ENCODE results near the gene CADM4.
A peak's percentile ranks its signal among the peaks of the same experiment; 100 is the strongest.

CADM4 gene

DNA sequence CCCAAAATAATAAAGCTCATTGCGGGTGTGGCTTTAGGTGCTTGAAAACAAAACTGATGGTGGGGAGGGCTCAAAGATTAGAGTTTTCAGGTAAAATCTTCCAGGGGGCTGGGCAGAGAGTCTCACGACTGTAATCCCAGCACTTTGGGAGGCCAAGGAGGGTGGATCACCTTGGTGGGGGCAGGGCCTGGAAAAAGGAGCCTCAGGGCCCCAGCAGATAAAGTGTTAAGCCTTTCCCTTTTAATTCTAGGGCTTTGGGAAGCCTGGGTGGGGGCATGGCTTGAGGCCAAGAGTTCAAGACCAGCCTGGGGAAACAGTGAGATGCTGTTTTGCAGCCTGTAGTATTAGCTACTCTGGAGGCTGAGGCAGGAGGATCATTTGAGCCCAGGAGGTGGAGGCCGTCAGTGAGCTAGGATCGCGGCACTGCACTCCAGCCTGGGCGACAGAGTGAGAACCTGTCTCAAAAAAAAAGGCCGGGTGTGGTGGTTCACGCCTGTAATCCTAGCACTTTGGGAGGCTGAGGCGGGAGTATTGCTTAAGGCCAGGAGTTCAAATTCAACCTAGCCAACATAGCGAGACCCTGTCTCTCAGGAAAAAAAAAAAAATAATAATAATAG is 45.5 kb downstream of the CADM4 start:
- Histone ChIP-seq H3K9ac (ENCODE audit: low read length) (no peak overlapping the region), H3K27me3 (ENCODE audit: insufficient read depth, low read length) (no peaks in the 10 kb centered on the region), H3K23ac (ENCODE audit: low read length) (no peak overlapping the region), H3K14ac (ENCODE audit: low read length) (no peak overlapping the region), H3K4me3 (ENCODE audit: low read depth, low read length) (no peak overlapping the region), H4K12ac (ENCODE audit: low read depth, low read length) (no peak overlapping the region), H2BK5ac (ENCODE audit: low read depth, low read length, poor library complexity) (no peak overlapping the region), H3K18ac (ENCODE audit: low read length) (no peak overlapping the region), H2BK120ac (ENCODE audit: insufficient read depth, low read length, poor library complexity) (no peak overlapping the region), H3K27ac (ENCODE audit: low read depth, low read length) (no peak overlapping the region), H3K79me1 (ENCODE audit: low read length) (peaks cover 13% of the 10 kb centered on the region), H2AFZ (ENCODE audit: insufficient read depth, low read length, poor library complexity) (no peak overlapping the region), H3K36me3 (ENCODE audit: control insufficient read depth in 1 of 2, insufficient read depth in 2 of 2, low read length in 2 of 2) (peaks cover 45 to 56% of the 10 kb centered on the region in 2 experiments), H3K79me2 (ENCODE audit: control insufficient read depth, insufficient read depth, low read length, poor library complexity) (peaks cover 9% of the 10 kb centered on the region), H3K4me1 (ENCODE audit: control insufficient read depth in 1 of 2, insufficient read depth in 2 of 2, low read length in 2 of 2) (peaks cover 9 to 12% of the 10 kb centered on the region in 2 experiments), H4K91ac (ENCODE audit: low read depth, low read length) (no peak overlapping the region), H4K8ac (ENCODE audit: low read depth, low read length) (no peak overlapping the region), H2BK12ac (ENCODE audit: low read length) (no peak overlapping the region), H3K4me2 (ENCODE audit: low read length) (peak overlapping the region; percentile 84), H2AK5ac (ENCODE audit: low read length) (no peak overlapping the region), H3K4ac (ENCODE audit: low read depth, low read length) (peak overlapping the region; percentile 43), H3K9me3 (ENCODE audit: insufficient read depth, low read depth, low read length) (peaks cover 3% of the 10 kb centered on the region)
- no peak for DNase-seq
- no CpG with 5 or more reads among the region's 10 CpGs for WGBS (ENCODE audit: extremely low coverage, insufficient coverage, insufficient read length)

DNA sequence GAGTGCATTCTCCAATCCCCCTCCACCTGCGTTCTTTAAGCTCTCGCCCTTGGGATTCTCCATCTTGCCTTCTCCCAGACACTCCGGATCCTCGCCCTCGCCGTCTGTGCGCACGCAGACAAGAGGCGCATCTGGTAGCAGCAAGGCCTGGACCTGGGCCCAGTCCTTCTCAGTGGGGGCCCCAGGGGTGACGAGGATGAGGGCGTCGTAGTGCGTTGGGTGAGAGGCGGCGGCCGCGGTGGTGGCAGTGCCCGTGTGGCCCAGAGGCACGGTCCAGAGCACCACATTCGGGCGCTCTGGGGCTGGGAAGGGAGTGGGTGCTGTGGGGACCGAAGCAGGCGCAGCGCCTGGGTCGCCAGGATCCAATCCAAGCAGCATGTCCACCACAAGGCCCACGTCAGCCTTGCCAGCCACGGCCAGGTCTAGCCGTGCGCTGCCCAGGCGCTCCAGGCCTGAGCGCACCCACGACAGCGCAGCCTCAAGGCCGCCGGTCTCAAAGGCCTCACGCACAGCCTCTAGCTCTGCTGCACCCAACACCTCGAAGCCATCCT is 46.8 kb downstream of the CADM4 start:
- Histone ChIP-seq H3K23ac (ENCODE audit: low read length) (no peak overlapping the region), H3K9me3 (ENCODE audit: insufficient read depth, low read depth, low read length) (peaks cover 3% of the 10 kb centered on the region), H3K36me3 (ENCODE audit: control insufficient read depth in 1 of 2, insufficient read depth in 2 of 2, low read length in 2 of 2) (peaks cover 37 to 51% of the 10 kb centered on the region in 2 experiments), H3K9ac (ENCODE audit: low read length) (no peak overlapping the region), H3K4ac (ENCODE audit: low read depth, low read length) (no peak overlapping the region), H3K4me2 (ENCODE audit: low read length) (no peak overlapping the region), H3K27me3 (ENCODE audit: insufficient read depth, low read length) (no peaks in the 10 kb centered on the region), H3K27ac (ENCODE audit: low read depth, low read length) (no peak overlapping the region), H4K91ac (ENCODE audit: low read depth, low read length) (no peak overlapping the region), H3K18ac (ENCODE audit: low read length) (no peak overlapping the region), H3K79me2 (ENCODE audit: control insufficient read depth, insufficient read depth, low read length, poor library complexity) (peaks cover 9% of the 10 kb centered on the region), H2BK12ac (ENCODE audit: low read length) (no peak overlapping the region), H3K79me1 (ENCODE audit: low read length) (peaks cover 13% of the 10 kb centered on the region), H2AK5ac (ENCODE audit: low read length) (no peak overlapping the region), H2AFZ (ENCODE audit: insufficient read depth, low read length, poor library complexity) (no peak overlapping the region), H3K4me1 (ENCODE audit: control insufficient read depth in 1 of 2, insufficient read depth in 2 of 2, low read length in 2 of 2) (peaks cover 9 to 12% of the 10 kb centered on the region in 2 experiments), H4K12ac (ENCODE audit: low read depth, low read length) (no peak overlapping the region), H2BK120ac (ENCODE audit: insufficient read depth, low read length, poor library complexity) (no peak overlapping the region), H3K14ac (ENCODE audit: low read length) (no peak overlapping the region), H2BK5ac (ENCODE audit: low read depth, low read length, poor library complexity) (no peak overlapping the region), H3K4me3 (ENCODE audit: low read depth, low read length) (no peak overlapping the region), H4K8ac (ENCODE audit: low read depth, low read length) (no peak overlapping the region)
- DNase-seq: no peak
- WGBS (ENCODE audit: extremely low coverage, insufficient coverage, insufficient read length): no CpG with 5 or more reads among the region's 37 CpGs

DNA sequence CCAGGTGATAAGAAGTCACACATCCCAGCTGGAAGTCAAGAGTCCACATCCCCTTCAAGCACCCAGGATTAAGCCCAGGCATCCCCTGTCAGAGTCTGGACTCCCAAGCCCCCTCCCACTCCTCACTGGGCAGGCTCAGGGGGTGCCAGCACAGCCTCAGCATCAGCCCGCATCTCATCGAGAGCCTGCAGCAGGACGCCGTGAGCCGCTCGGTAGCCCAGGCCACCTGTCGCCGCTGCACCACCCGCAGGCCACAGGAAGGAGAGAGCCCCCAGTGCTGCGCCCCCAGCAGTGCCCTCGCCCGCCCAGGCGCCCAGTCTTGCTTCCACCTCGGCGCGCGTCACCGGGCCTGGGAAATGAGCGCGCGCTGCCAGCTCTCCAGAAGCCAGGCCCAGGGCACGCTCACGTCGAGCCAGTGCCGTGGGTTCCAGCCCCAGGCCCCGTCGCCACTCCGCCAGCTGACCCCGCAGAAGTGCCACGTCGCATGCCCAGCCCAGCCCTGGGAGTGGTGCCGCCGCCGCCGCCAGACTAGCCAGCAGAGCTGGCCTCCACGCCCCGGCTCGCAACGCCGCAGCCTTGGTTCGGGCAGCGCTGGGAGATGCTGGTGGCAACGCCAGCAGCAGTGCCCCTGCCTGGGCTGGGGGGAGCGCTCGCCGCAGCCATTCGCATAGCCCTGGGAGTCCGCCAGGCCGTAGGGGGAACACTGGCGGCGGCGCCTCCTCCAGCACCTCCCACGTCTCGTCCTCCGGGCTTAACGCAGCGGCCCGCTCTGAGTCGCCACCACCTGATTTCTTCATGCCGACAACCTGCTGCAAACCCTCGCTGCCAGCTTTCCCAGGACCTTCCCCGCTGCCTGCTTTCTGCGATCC is 47.5 kb downstream of the CADM4 start:
- Histone ChIP-seq H3K36me3 (ENCODE audit: control insufficient read depth in 1 of 2, insufficient read depth in 2 of 2, low read length in 2 of 2) (peaks cover 37 to 51% of the 10 kb centered on the region in 2 experiments), H3K18ac (ENCODE audit: low read length) (no peak overlapping the region), H3K4me2 (ENCODE audit: low read length) (no peak overlapping the region), H3K4me1 (ENCODE audit: control insufficient read depth in 1 of 2, insufficient read depth in 2 of 2, low read length in 2 of 2) (peaks cover 6 to 7% of the 10 kb centered on the region in 2 experiments), H3K23ac (ENCODE audit: low read length) (no peak overlapping the region), H3K4ac (ENCODE audit: low read depth, low read length) (no peak overlapping the region), H2BK120ac (ENCODE audit: insufficient read depth, low read length, poor library complexity) (no peak overlapping the region), H3K4me3 (ENCODE audit: low read depth, low read length) (no peak overlapping the region), H3K9me3 (ENCODE audit: insufficient read depth, low read depth, low read length) (peaks cover 3% of the 10 kb centered on the region), H2AFZ (ENCODE audit: insufficient read depth, low read length, poor library complexity) (no peak overlapping the region), H2BK12ac (ENCODE audit: low read length) (no peak overlapping the region), H3K14ac (ENCODE audit: low read length) (no peak overlapping the region), H3K9ac (ENCODE audit: low read length) (no peak overlapping the region), H3K27me3 (ENCODE audit: insufficient read depth, low read length) (no peaks in the 10 kb centered on the region), H4K12ac (ENCODE audit: low read depth, low read length) (no peak overlapping the region), H3K27ac (ENCODE audit: low read depth, low read length) (no peak overlapping the region), H2AK5ac (ENCODE audit: low read length) (no peak overlapping the region), H4K91ac (ENCODE audit: low read depth, low read length) (no peak overlapping the region), H4K8ac (ENCODE audit: low read depth, low read length) (no peak overlapping the region), H3K79me1 (ENCODE audit: low read length) (peaks cover 13% of the 10 kb centered on the region), H3K79me2 (ENCODE audit: control insufficient read depth, insufficient read depth, low read length, poor library complexity) (peaks cover 9% of the 10 kb centered on the region), H2BK5ac (ENCODE audit: low read depth, low read length, poor library complexity) (no peak overlapping the region)
- DNase-seq: no peak
- no CpG with 5 or more reads among the region's 63 CpGs for WGBS (ENCODE audit: extremely low coverage, insufficient coverage, insufficient read length)

GRCh38 chr19:43589678-43590077 is 50.0 kb downstream of the CADM4 start:
- Histone ChIP-seq H4K8ac (ENCODE audit: low read depth, low read length) (no peak overlapping the region), H3K4me2 (ENCODE audit: low read length) (no peak overlapping the region), H3K4me3 (ENCODE audit: low read depth, low read length) (no peak overlapping the region), H3K4me1 (ENCODE audit: control insufficient read depth in 1 of 2, insufficient read depth in 2 of 2, low read length in 2 of 2) (peaks cover 0 to 1% of the 10 kb centered on the region in 2 experiments), H3K9ac (ENCODE audit: low read length) (no peak overlapping the region), H3K18ac (ENCODE audit: low read length) (no peak overlapping the region), H3K23ac (ENCODE audit: low read length) (no peak overlapping the region), H4K91ac (ENCODE audit: low read depth, low read length) (no peak overlapping the region), H2BK12ac (ENCODE audit: low read length) (no peak overlapping the region), H3K79me1 (ENCODE audit: low read length) (no peaks in the 10 kb centered on the region), H3K27me3 (ENCODE audit: insufficient read depth, low read length) (no peaks in the 10 kb centered on the region), H4K12ac (ENCODE audit: low read depth, low read length) (no peak overlapping the region), H2BK120ac (ENCODE audit: insufficient read depth, low read length, poor library complexity) (no peak overlapping the region), H2BK5ac (ENCODE audit: low read depth, low read length, poor library complexity) (no peak overlapping the region), H3K79me2 (ENCODE audit: control insufficient read depth, insufficient read depth, low read length, poor library complexity) (peaks cover under 1% of the 10 kb centered on the region), H3K27ac (ENCODE audit: low read depth, low read length) (no peak overlapping the region), H3K36me3 (ENCODE audit: control insufficient read depth in 1 of 2, insufficient read depth in 2 of 2, low read length in 2 of 2) (peaks cover 37 to 60% of the 10 kb centered on the region in 2 experiments), H3K4ac (ENCODE audit: low read depth, low read length) (no peak overlapping the region), H2AFZ (ENCODE audit: insufficient read depth, low read length, poor library complexity) (no peak overlapping the region), H3K14ac (ENCODE audit: low read length) (no peak overlapping the region), H3K9me3 (ENCODE audit: insufficient read depth, low read depth, low read length) (peaks cover 5% of the 10 kb centered on the region), H2AK5ac (ENCODE audit: low read length) (no peak overlapping the region)
- no peak for DNase-seq
- no CpG with 5 or more reads among the region's 6 CpGs for WGBS (ENCODE audit: extremely low coverage, insufficient coverage, insufficient read length)

Data from trophoblast cell (in vitro differentiated cells and primary cell).